T follicular helper cell (primary cell): ENCODE data around the gene ALK.

Source experiments
- DNase-seq: peaks from one replicate; pipeline ENCODE4 v3.0.0-alpha.2; 2020; ENCODE audit warnings: low read depth

The ALK gene

DNA sequence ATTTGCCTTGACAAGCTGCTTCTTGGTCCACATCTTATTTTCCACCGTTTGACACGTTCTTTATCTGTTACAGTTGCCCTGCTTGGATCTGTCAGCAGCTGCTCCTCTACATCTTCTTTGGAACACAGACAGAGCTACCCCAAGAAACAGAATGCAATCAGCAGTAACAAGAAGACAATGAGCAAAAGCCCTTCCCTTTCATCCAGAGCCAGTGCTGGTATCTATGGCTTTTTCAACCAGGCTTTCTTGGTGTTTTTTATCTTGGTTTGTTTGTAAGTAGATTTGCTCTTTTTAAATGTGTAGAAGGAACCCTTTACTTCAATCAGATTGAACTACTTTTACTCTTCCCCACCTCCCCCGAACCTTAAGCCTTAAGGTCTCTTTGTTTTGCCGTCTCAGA is 764.3 kb downstream of the ALK start:
- no peak for DNase-seq

- no peak for DNase-seq
These were observed 765.8 kb downstream of the ALK start for GRCh38 chr2:29155578-29155977.

- no peak for DNase-seq
These were observed 766.8 kb downstream of the ALK start for GRCh38 chr2:29154610-29155009.

- DNase-seq: no peak
These were observed 773.4 kb downstream of the ALK start for GRCh38 chr2:29147963-29148362.

- no peak for DNase-seq
These were observed 775.2 kb downstream of the ALK start for GRCh38 chr2:29146197-29146596.

GRCh38 chr2:29143657-29144056 is 777.7 kb downstream of the ALK start:
- no peak for DNase-seq
